MM.1S (cell line): ENCODE measurements around the gene HEBP1.

Experiments used
- DNase-seq: peaks from one replicate; pipeline ENCODE4 v3.0.0-alpha.2; 2015
- H2AFZ ChIP-seq: fragments of 300-600 bp; sonication (generic); 2 replicates; pipeline ENCODE4 v1.6.0; 2016; ENCODE audit warnings: antibody characterized with exemption, low read length
- H3F3A ChIP-seq: fragments of 300-600 bp; sonication (generic); 2 replicates; pipeline ENCODE4 v1.6.1; 2016; ENCODE audit warnings: mild to moderate bottlenecking, antibody characterized with exemption, low read length, moderate library complexity, mixed read lengths; ENCODE audit not compliant: insufficient read depth
- H3K27ac ChIP-seq: fragments of 300-600 bp; sonication (generic); 2 replicates; pipeline ENCODE4 v1.5.1; 2016; ENCODE audit warnings: mild to moderate bottlenecking, low read length
- H3K27me3 ChIP-seq: fragments of 300-600 bp; sonication (generic); replicated peaks from 2 replicates; pipeline ENCODE4 v1.6.0; 2016; ENCODE audit warnings: low read length; ENCODE audit not compliant: insufficient read depth
- H3K36me3 ChIP-seq: fragments of 300-600 bp; sonication (generic); replicated peaks from 2 replicates; pipeline ENCODE4 v1.6.1; 2016; ENCODE audit warnings: mild to moderate bottlenecking, low read length, mixed read lengths; ENCODE audit not compliant: insufficient read depth
- H3K4me1 ChIP-seq: fragments of 300-600 bp; sonication (generic); 2 replicates; pipeline ENCODE4 v1.6.1; 2016; ENCODE audit warnings: low read length, mixed read lengths
- H3K4me2 ChIP-seq: fragments of 300-600 bp; sonication (generic); 2 replicates; pipeline ENCODE4 v1.6.0; 2016; ENCODE audit warnings: low read depth, low read length
- H3K4me3 ChIP-seq: fragments of 300-600 bp; sonication (generic); 2 replicates; pipeline ENCODE4 v1.5.1; 2016; ENCODE audit warnings: low read length, mixed read lengths
- H3K79me2 ChIP-seq: fragments of 300-600 bp; sonication (generic); 2 replicates; pipeline ENCODE4 v1.6.1; 2016; ENCODE audit warnings: mixed run types, low read length, mixed read lengths
- H3K9ac ChIP-seq: fragments of 300-600 bp; sonication (generic); 2 replicates; pipeline ENCODE4 v1.6.1; 2016; ENCODE audit warnings: low read length, mixed read lengths
- H3K9me2 ChIP-seq: fragments of 300-600 bp; sonication (generic); replicated peaks from 2 replicates; pipeline ENCODE4 v1.6.1; 2016; ENCODE audit warnings: mild to moderate bottlenecking, low read length, mixed read lengths; ENCODE audit not compliant: insufficient read depth
- H3K9me3 ChIP-seq: fragments of 300-600 bp; sonication (generic); replicated peaks from 2 replicates; pipeline ENCODE4 v1.6.1; 2016; ENCODE audit warnings: mild to moderate bottlenecking, low read length, mixed read lengths; ENCODE audit not compliant: insufficient read depth
- H4K20me1 ChIP-seq: fragments of 300-600 bp; sonication (generic); 2 replicates; pipeline ENCODE4 v1.6.1; 2016; ENCODE audit warnings: mild to moderate bottlenecking, low read length, moderate library complexity, mixed read lengths; ENCODE audit not compliant: insufficient read depth
- CTCF ChIP-seq: fragments of 300-600 bp; sonication (generic); IDR thresholded peaks from 2 replicates; pipeline ENCODE4 v1.5.1; 2016; ENCODE audit warnings: antibody characterized with exemption, low read length, mixed read lengths
- EZH2 ChIP-seq: fragments of 300-600 bp; sonication (generic); optimal IDR thresholded peaks from 2 replicates; pipeline ENCODE3; 2017; ENCODE audit warnings: low read depth, mild to moderate bottlenecking, antibody characterized with exemption, low read length, mixed read lengths
- EZH2phosphoT487 ChIP-seq: fragments of 300-600 bp; sonication (generic); IDR thresholded peaks from 2 replicates; pipeline ENCODE4 v1.6.1; 2018; ENCODE audit warnings: antibody characterized with exemption, low read length

Gene HEBP1

GRCh38 chr12:13032164-13032563 lies 32.1 kb upstream of the HEBP1 start:
- TF ChIP-seq EZH2: no peak
- TF ChIP-seq EZH2phosphoT487: no peak
- no peak for TF ChIP-seq CTCF
- Histone ChIP-seq H3K27ac (no peak overlapping the region), H3F3A (no peaks in the 10 kb centered on the region), H3K79me2 (no peaks in the 10 kb centered on the region), H3K36me3 (no peaks in the 10 kb centered on the region), H3K9ac (no peak overlapping the region), H4K20me1 (no peaks in the 10 kb centered on the region), H2AFZ (no peak overlapping the region), H3K27me3 (no peaks in the 10 kb centered on the region), H3K4me2 (no peak overlapping the region), H3K4me3 (no peak overlapping the region), H3K9me3 (no peaks in the 10 kb centered on the region), H3K9me2 (no peaks in the 10 kb centered on the region), H3K4me1 (no peaks in the 10 kb centered on the region)
- DNase-seq: no peak

- no peak overlapping the region for H3K27ac ChIP-seq
- no peak overlapping the region for H3K4me3 ChIP-seq
- no peaks in the 10 kb centered on the region for H3K36me3 ChIP-seq
- H3F3A ChIP-seq: no peaks in the 10 kb centered on the region
- TF ChIP-seq CTCF (no peak), EZH2 (no peak), EZH2phosphoT487 (no peak)
- H3K4me2 ChIP-seq: no peak overlapping the region
- no peak overlapping the region for H2AFZ ChIP-seq
- no peak overlapping the region for H3K9ac ChIP-seq
- DNase-seq: no peak
- no peaks in the 10 kb centered on the region for H4K20me1 ChIP-seq
- no peaks in the 10 kb centered on the region for H3K27me3 ChIP-seq
- H3K9me3 ChIP-seq: no peaks in the 10 kb centered on the region
- H3K4me1 ChIP-seq: no peaks in the 10 kb centered on the region
- H3K9me2 ChIP-seq: no peaks in the 10 kb centered on the region
- H3K79me2 ChIP-seq: no peaks in the 10 kb centered on the region
Observed at GRCh38 chr12:13030541-13031291, 30.7 kb upstream of the HEBP1 start.

- H3K9me3 ChIP-seq: no peaks in the 10 kb centered on the region
- no peaks in the 10 kb centered on the region for H3K27me3 ChIP-seq
- no peaks in the 10 kb centered on the region for H3F3A ChIP-seq
- TF ChIP-seq EZH2phosphoT487: no peak
- no peak for TF ChIP-seq CTCF
- no peak for TF ChIP-seq EZH2
- no peaks in the 10 kb centered on the region for H3K79me2 ChIP-seq
- no peaks in the 10 kb centered on the region for H4K20me1 ChIP-seq
- H3K4me2 ChIP-seq: no peak overlapping the region
- H3K4me3 ChIP-seq: no peak overlapping the region
- no peak overlapping the region for H3K9ac ChIP-seq
- H3K36me3 ChIP-seq: no peaks in the 10 kb centered on the region
- no peak overlapping the region for H3K27ac ChIP-seq
- no peak for DNase-seq
- no peak overlapping the region for H2AFZ ChIP-seq
- 0 out of 2 replicates have a peak, but pooled peaks cover 6% of the 10 kb centered on the region for H3K4me1 ChIP-seq
- no peaks in the 10 kb centered on the region for H3K9me2 ChIP-seq
Observed at GRCh38 chr12:13028825-13029570, 28.9 kb upstream of the HEBP1 start.
